Psoas muscle (tissue), 8 donors: ENCODE measurements around the gene TBC1D5. TPM values are rescaled to one million over a fixed set of nuclear protein-coding genes. Genes with fewer than 3 reads are reported as not detected.

ENCODE experiments used
- ATAC-seq, 4 donors: fragments of 200-7000 bp; cut with Tn5 transposase; one replicate each; pipeline ENCODE4 v1.9.1; 2020; ENCODE audit warnings: moderate library complexity in 3 of 4, mild to moderate bottlenecking in 2 of 4
- DNase-seq, 2 donors: peaks; one replicate each; pipeline ENCODE4 v3.0.0-alpha.2; 2020
- H3K27ac ChIP-seq: fragments of 200-600 bp; one replicate; pipeline ENCODE4 v1.8.0; 2022
- H3K27me3 ChIP-seq, 3 donors: fragments of 200-600 bp in 1 of 3; one replicate each; pipeline versions ENCODE4 v1.6.1 to v1.8.0; 2013 to 2022; ENCODE audit warnings: low read length in 2 of 3, mild to moderate bottlenecking in 2 of 3, moderate library complexity in 1 of 3; ENCODE audit not compliant: insufficient read depth in 3 of 3
- H3K36me3 ChIP-seq, 2 donors: fragments of 200-600 bp in 1 of 2; one replicate each; pipeline versions ENCODE4 v1.6.1 to v1.8.0; 2013 to 2022; ENCODE audit warnings: low read depth in 1 of 2, mild to moderate bottlenecking in 1 of 2, moderate library complexity in 1 of 2; ENCODE audit not compliant: insufficient read depth in 1 of 2
- H3K4me1 ChIP-seq: fragments of 200-600 bp; one replicate; pipeline ENCODE4 v1.8.0; 2022
- H3K4me3 ChIP-seq: fragments of 200-600 bp; one replicate; pipeline ENCODE4 v1.8.0; 2022; ENCODE audit warnings: mild to moderate bottlenecking
- H3K9me3 ChIP-seq: fragments of 200-600 bp; one replicate; pipeline ENCODE4 v1.8.0; 2022
- WGBS, 3 donors: extraction: QIAGEN DNeasy Blood & Tissue Kit; methylation state at CpG; one replicate each; pipeline versions ENCODE4 v1.1.6 to v1.1.7; 2013; 5-methylcytosine and 5-hydroxymethylcytosine counted together
- intact Hi-C, 2 donors: fragments of 100-400 bp; cut with DNase I; formaldehyde crosslinking; loops; one replicate each; pipeline versions ENCODE4 v1.11.0 to v1.14.2; 2022
- polyA plus RNA-seq, 3 donors: library from polyadenylated mRNA; stranded (reverse); fragments of 200-250 nt; gene quantifications; one replicate each; pipeline ENCODE4 v1.2.3, GENCODE V29; 2013
- total RNA-seq, 4 donors: library from RNA; stranded (reverse); fragmentation: NEBNext Ultra II Directional in 2 of 4; extraction: Animal tissue kit (Norgen Biotek cat#: 25700) in 2 of 4; gene quantifications; one replicate each; pipeline versions ENCODE4 v1.2.1 to v1.2.4, GENCODE V29; 2021 to 2023
- TF ChIP-seq, protein P1 (sequence below): fragments of 200-600 bp; IDR thresholded peaks from one replicate; pipeline ENCODE4 v1.8.0; 2022; ENCODE audit warnings: antibody characterized with exemption
- donor health status: healthy with polysubstance abuse.
- donor health status: DM: no; HTN: no; CAD: no; lungs with moderate emphysema.
- donor health status: Bipolar disorder and iron deficiency.
- donor health status: healthy.
- donor health status: DM: yes; HTN: yes; CAD: no.
- donor health status: DM: no; HTN: no; CAD: no.
- donor health status: DM: no; HTN: no; CAD: no.
- donor health status: DM: yes; HTN: yes; CAD: no.

Gene TBC1D5
- total and polyA plus RNA-seq, 7 donors: 4.3 to 20.4 (median 13.3) TPM

GRCh38 chr3:17765819-17766472 is 23.5 kb upstream of the TBC1D5 start:
- Histone ChIP-seq H3K36me3 (no peaks in the 10 kb centered on the region), H3K4me3 (no peak overlapping the region), H3K27me3 (no peaks in the 10 kb centered on the region), H3K27ac (no peak overlapping the region), H3K4me1 (no peaks in the 10 kb centered on the region), H3K9me3 (no peaks in the 10 kb centered on the region)
- intact Hi-C loops: no loop called here
- ATAC-seq: no peak
- 81 to 88% (median 84%) methylated on average over 9 of the region's 9 CpGs for WGBS, 3 donors
- TF ChIP-seq, protein P1, sequence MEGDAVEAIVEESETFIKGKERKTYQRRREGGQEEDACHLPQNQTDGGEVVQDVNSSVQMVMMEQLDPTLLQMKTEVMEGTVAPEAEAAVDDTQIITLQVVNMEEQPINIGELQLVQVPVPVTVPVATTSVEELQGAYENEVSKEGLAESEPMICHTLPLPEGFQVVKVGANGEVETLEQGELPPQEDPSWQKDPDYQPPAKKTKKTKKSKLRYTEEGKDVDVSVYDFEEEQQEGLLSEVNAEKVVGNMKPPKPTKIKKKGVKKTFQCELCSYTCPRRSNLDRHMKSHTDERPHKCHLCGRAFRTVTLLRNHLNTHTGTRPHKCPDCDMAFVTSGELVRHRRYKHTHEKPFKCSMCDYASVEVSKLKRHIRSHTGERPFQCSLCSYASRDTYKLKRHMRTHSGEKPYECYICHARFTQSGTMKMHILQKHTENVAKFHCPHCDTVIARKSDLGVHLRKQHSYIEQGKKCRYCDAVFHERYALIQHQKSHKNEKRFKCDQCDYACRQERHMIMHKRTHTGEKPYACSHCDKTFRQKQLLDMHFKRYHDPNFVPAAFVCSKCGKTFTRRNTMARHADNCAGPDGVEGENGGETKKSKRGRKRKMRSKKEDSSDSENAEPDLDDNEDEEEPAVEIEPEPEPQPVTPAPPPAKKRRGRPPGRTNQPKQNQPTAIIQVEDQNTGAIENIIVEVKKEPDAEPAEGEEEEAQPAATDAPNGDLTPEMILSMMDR: no peak
- no peak for DNase-seq

DNA sequence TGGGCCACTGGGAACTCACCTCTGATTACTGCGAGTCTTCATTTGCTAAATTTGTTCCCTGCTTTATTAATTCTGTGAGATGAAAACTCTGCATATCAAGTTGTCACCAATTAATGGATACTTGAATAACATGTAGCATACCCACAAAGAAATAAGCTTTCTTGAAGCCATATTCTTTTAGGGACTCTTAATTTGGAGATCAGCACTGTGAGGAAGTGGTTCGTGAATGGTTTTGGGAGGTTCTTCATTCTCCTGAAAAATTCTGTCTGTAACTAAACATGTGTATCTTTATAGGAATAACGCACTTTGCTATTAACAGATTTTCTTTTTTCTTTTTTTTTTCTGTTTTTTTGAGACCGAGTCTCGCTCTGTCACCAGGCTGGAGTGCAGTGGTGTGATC is 19.1 kb upstream of the TBC1D5 start:
- Histone ChIP-seq H3K4me3 (no peak overlapping the region), H3K27ac (no peak overlapping the region), H3K36me3 (no peaks in the 10 kb centered on the region), H3K27me3 (no peaks in the 10 kb centered on the region), H3K9me3 (no peaks in the 10 kb centered on the region), H3K4me1 (no peaks in the 10 kb centered on the region)
- no peak for ATAC-seq
- DNase-seq: no peak
- intact Hi-C loops: no loop called here
- TF ChIP-seq, protein P1: no peak
- 92 to 94% (median 92%) methylated on average over 5 of the region's 5 CpGs for WGBS, 3 donors

GRCh38 chr3:17759901-17760300 is 17.5 kb upstream of the TBC1D5 start:
- Histone ChIP-seq H3K36me3 (no peaks in the 10 kb centered on the region), H3K27me3 (no peaks in the 10 kb centered on the region), H3K4me1 (no peaks in the 10 kb centered on the region), H3K27ac (no peak overlapping the region), H3K4me3 (no peak overlapping the region), H3K9me3 (no peaks in the 10 kb centered on the region)
- TF ChIP-seq, protein P1: no peak
- WGBS, 3 donors: 74 to 80% (median 78%) methylated on average over 4 of the region's 4 CpGs
- DNase-seq (no peak), ATAC-seq (no peak)
- intact Hi-C loops: loop anchor here in 1 of 2 donors (1.0 kb wide), 1 partner anchor 67 kb away; no protein-coding TSS in a partner anchor

GRCh38 chr3:17755836-17756235 is 13.4 kb upstream of the TBC1D5 start:
- Histone ChIP-seq H3K27me3 (peaks cover 0 to 2% (median 0%) of the 10 kb centered on the region in 3 donors), H3K4me3 (no peak overlapping the region), H3K27ac (no peak overlapping the region), H3K9me3 (no peaks in the 10 kb centered on the region), H3K36me3 (no peaks in the 10 kb centered on the region), H3K4me1 (no peaks in the 10 kb centered on the region)
- TF ChIP-seq, protein P1: no peak
- 93 to 97% (median 96%) methylated on average over 1 of the region's 1 CpG for WGBS, 3 donors
- ATAC-seq (no peak), DNase-seq (no peak)
- intact Hi-C loops: no loop called here

DNA sequence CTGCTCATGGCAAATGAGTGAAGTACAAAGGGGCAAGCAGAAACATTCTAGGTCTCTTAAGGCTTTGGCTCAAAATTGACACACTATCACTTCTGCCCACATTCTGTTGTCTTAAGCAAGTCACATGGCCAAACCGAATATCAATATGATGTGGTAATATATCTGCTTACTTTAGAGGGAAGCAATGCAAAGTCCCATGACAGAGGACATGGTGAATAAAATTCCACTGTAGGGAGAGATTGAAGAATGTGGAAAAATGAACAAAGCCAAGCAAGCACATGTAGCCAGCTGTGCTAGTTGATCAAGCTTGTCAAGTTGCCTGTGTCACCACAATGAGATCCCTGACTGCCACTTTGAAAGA is 11.2 kb upstream of the TBC1D5 start:
- no peak for DNase-seq
- no peaks in the 10 kb centered on the region for H3K4me1 ChIP-seq
- no peaks in the 10 kb centered on the region for H3K9me3 ChIP-seq
- TF ChIP-seq, protein P1: no peak
- no peak overlapping the region for H3K4me3 ChIP-seq
- intact Hi-C loops: no loop called here
- no peak for ATAC-seq
- WGBS, 3 donors: 32 to 55% (median 36%) methylated on average over 1 of the region's 1 CpG
- H3K36me3 ChIP-seq: no peaks in the 10 kb centered on the region
- H3K27me3 ChIP-seq: peaks cover 0 to 2% (median 0%) of the 10 kb centered on the region in 3 donors
- H3K27ac ChIP-seq: no peak overlapping the region
